Measurements from ENCODE around the gene SND1. TPM values are rescaled to one million over a fixed set of nuclear protein-coding genes. Genes with fewer than 3 reads are reported as not detected.

Gene SND1
- total and polyA plus RNA-seq, 4 donors, result 59.4 to 214 (median 84.1) TPM

GRCh38 chr7:128135515-128136214, 483.7 kb downstream of the SND1 start:
- peaks cover 5 to 17% (median 13%) of the 10 kb centered on the region in 4 donors for H3K4me1 ChIP-seq (ENCODE audit: control insufficient read depth in 4 of 4, insufficient read depth in 4 of 4, low read length in 3 of 4)
- peak; percentile 68 for DNase-seq (ENCODE audit: low spot score)
- under 1% methylated on average over 57 of the region's 57 CpGs for WGBS
- H3K27ac ChIP-seq (ENCODE audit: low read depth in 1 of 2, low read length in 2 of 2), result no peak overlapping the region
- H3K4me3 ChIP-seq (ENCODE audit: low read depth in 1 of 3, low read length in 3 of 3), result peak overlapping the region; percentile 49 to 70 (median 55)
- peak overlapping the region in 1 of 2 donors; percentile 38 for H3K9ac ChIP-seq (ENCODE audit: low read depth in 1 of 2, low read length in 2 of 2)
- TF ChIP-seq FOXA1 (IDR thresholded peaks at IDR 0.05), result no peak
- no peak for TF ChIP-seq SP1 (IDR thresholded peaks at IDR 0.05)
- TF ChIP-seq, protein P1, sequence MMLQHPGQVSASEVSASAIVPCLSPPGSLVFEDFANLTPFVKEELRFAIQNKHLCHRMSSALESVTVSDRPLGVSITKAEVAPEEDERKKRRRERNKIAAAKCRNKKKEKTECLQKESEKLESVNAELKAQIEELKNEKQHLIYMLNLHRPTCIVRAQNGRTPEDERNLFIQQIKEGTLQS (IDR thresholded peaks at IDR 0.05), result no peak
- TF ChIP-seq JUND (IDR thresholded peaks at IDR 0.05), result no peak
- no peak for TF ChIP-seq YY1 (IDR thresholded peaks at IDR 0.05)
- no peak for TF ChIP-seq HNF4A (conservative IDR thresholded peaks at IDR 0.05)
- TF ChIP-seq RXRA (IDR thresholded peaks at IDR 0.05), result no peak
- no peak for TF ChIP-seq HNF4G (IDR thresholded peaks at IDR 0.05)
- TF ChIP-seq NR2F2 (IDR thresholded peaks at IDR 0.05), result no peak
- TF ChIP-seq MAX (IDR thresholded peaks at IDR 0.05), result no peak
- peak; percentile 80 for TF ChIP-seq CTCF (IDR thresholded peaks at IDR 0.05; ENCODE audit: low read depth, low read length, missing input control)
- no peak for TF ChIP-seq TAF1 (conservative IDR thresholded peaks at IDR 0.05)
- peak in 1 of 2 donors; percentile 31 for TF ChIP-seq RAD21 (IDR thresholded peaks at IDR 0.05)
- TF ChIP-seq GABPA (IDR thresholded peaks at IDR 0.05 in 1 of 2, conservative IDR thresholded peaks at IDR 0.05 in 1 of 2), result no peak
- no peak for TF ChIP-seq FOXA2 (IDR thresholded peaks at IDR 0.05)
- TF ChIP-seq, protein P2, sequence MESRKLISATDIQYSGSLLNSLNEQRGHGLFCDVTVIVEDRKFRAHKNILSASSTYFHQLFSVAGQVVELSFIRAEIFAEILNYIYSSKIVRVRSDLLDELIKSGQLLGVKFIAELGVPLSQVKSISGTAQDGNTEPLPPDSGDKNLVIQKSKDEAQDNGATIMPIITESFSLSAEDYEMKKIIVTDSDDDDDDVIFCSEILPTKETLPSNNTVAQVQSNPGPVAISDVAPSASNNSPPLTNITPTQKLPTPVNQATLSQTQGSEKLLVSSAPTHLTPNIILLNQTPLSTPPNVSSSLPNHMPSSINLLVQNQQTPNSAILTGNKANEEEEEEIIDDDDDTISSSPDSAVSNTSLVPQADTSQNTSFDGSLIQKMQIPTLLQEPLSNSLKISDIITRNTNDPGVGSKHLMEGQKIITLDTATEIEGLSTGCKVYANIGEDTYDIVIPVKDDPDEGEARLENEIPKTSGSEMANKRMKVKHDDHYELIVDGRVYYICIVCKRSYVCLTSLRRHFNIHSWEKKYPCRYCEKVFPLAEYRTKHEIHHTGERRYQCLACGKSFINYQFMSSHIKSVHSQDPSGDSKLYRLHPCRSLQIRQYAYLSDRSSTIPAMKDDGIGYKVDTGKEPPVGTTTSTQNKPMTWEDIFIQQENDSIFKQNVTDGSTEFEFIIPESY (IDR thresholded peaks at IDR 0.05), result no peak
- peak; percentile 84 to 85 for TF ChIP-seq EGR1 (IDR thresholded peaks at IDR 0.05; ENCODE audit: low read depth in 2 of 2)
- no peak for TF ChIP-seq REST (IDR thresholded peaks at IDR 0.05)
- no peaks in the 10 kb centered on the region for H3K36me3 ChIP-seq (ENCODE audit: control insufficient read depth in 4 of 4, insufficient read depth in 3 of 4, low read depth in 1 of 4, low read length in 3 of 4)
- peaks cover 0 to 1% (median 0%) of the 10 kb centered on the region in 4 donors for H3K9me3 ChIP-seq (ENCODE audit: control insufficient read depth in 4 of 4, low read length in 3 of 4)
- H3K27me3 ChIP-seq (ENCODE audit: control insufficient read depth in 4 of 4, insufficient read depth in 4 of 4, low read length in 3 of 4), result peaks cover 0 to 7% (median 2%) of the 10 kb centered on the region in 4 donors

Measured in liver (tissue), 9 donors.